T-helper 22 cell (primary cell): ENCODE results near the gene RRAD.
A peak's percentile ranks its signal among the peaks of the same experiment; 100 is the strongest.

ENCODE experiments used
- DNase-seq: peaks from one replicate; pipeline ENCODE4 v3.0.0-alpha.2; 2020; ENCODE audit warnings: low read depth

RRAD gene

GRCh38 chr16:66881014-66881417 lies 44.3 kb downstream of the RRAD start:
- DNase-seq: no peak

DNA sequence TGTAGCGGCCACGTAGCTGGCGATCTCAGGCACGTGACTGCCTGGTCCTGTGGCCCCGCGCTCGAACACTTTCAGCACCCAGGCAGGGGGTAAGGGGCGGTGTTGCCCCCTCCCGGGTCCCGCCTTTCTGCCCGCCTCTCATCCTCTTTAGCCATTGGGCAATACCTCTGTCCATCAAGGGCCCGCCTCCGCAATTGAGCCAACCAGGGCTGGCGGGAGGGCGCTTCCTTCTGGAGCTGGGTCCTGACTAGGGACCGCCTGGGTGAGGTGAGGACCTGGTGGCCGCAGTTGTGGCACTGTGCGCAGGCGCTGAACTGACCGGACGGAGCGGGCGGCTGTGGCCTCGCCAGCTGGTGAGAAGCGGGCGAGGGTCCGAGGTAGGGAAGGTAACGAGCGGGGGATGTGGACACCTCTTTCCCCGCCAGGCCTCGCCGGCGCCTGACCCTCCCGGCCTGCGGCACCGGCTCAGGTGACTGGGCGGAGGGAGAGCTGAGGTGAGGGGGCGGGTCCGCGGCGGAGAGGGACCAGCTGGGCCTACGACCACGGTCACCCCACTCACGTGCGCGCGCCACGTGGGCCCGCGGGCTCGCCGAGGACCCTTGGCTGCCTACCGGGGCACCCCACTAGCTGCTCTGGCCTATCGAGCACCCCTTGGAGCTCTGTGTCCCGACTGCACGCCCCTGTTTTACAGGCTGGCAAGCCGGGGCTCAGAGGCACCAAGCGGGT lies 44.9 kb downstream of the RRAD start, which contains the start of gene PDP2:
Gene PDP2 (plus strand): TSS at position 228 of the 726 bp plus-strand sequence. CDS start 3,770 bp downstream, outside the sequence.
- peak; percentile 82 for DNase-seq

DNA sequence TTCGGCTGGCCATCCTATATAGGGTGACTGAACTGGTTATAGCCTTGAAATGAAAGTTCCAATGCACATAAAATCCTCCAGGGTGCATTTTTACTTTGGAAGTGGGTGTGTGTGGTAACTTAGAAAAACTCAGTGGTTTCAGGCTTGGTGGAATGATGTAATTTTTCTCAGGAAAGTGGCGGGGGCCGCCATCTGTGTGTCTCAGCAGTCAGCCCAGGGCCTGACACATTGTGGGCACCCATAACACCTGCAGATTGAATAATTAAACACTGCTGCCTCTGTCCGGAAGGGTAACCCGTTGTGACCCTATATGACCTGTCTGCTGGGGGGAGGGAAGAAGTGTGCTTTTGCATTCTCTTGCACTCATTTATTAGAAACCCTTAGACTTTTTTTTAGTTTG lies 47.3 kb downstream of the RRAD start:
- no peak for DNase-seq

- no peak for DNase-seq
Measured at GRCh38 chr16:66874079-66874775, 51.1 kb downstream of the RRAD start.

DNA sequence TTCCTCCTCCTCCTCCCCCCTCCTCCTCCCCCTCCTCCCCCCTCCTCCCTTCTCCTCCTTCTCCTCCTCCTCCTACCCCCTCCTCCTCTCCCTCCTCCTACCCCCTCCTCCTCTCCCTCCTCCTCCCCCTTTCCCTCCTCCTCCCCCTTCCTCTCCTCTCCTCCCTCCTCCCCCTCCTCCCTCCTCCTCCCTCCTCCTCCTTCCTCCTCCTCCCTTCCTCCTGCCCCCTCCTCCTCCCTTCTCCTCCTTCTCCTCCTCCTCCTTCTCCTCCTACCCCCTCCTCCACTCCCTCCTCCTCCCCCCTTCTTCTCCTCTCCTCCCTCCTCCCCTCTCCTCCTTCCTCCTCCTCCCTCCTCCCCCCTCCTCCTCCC lies 51.7 kb downstream of the RRAD start:
- no peak for DNase-seq

GRCh38 chr16:66872943-66873684 lies 52.2 kb downstream of the RRAD start:
- DNase-seq: peak; percentile 72

DNA sequence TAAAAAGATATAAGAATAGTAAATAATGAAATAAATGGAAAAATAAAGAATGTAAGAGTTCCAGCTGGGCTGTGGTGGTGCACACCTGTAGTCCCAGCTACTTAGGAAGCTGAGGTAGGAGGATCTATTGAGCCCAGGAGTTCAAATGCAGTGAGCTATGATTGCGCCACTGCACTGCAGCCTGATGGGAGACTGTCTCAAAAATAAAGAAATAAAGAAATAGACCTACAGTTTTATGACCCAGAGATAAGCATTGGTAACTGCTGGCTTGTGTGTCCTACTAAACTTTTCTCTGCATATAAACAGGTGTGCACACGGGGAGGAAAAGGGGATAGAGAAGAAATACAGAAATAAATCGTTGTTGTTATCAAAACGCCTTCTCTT lies 52.8 kb downstream of the RRAD start:
- no peak for DNase-seq

DNA sequence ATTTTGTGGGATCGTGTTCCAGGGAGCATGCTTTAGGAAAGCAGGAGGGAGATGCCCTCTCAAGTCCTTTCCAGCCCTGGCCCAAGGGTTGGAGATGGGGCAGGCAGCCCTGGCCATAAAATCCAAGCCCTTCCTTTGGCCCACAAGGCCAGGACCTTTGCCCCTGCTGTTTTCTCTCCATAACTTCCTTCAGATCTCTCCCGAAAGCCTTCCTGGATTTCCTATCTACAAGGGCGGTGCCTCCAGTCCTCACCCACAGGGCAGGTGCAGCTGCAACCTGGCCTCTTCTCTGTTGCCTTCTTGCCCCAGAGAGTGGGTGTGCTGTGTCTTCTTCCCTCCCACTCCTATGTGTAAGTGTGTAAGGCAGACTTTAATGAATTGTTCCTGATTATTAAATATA lies 53.5 kb downstream of the RRAD start:
- DNase-seq: no peak
